Lung (tissue), 12 donors: ENCODE results near the gene MCOLN3. TPM values are rescaled to one million over a fixed set of nuclear protein-coding genes. Genes with fewer than 3 reads are reported as not detected.
A peak's percentile ranks its signal among the peaks of the same experiment; 100 is the strongest.

Experiments
- ATAC-seq: fragments of 200-7000 bp; cut with Tn5 transposase; one replicate; pipeline ENCODE4 v1.9.1; 2020; ENCODE audit warnings: moderate number of reproducible peaks; ENCODE audit not compliant: insufficient read depth, low FRiP score
- DNase-seq, 3 donors: peaks; one replicate each; pipeline ENCODE4 v3.0.0-alpha.2; 2013 to 2017
- H3K27ac ChIP-seq, 2 donors: one replicate each; pipeline ENCODE4 v1.5.1; 2013; ENCODE audit warnings: mild to moderate bottlenecking in 2 of 2, moderate library complexity in 2 of 2, control low read depth in 1 of 2, inconsistent platforms in 1 of 2, low read depth in 1 of 2, low read length in 1 of 2
- H3K27me3 ChIP-seq, 3 donors: one replicate each; pipeline ENCODE4 v1.5.1; 2013; ENCODE audit warnings: low read length in 2 of 3; ENCODE audit not compliant: control insufficient read depth in 3 of 3, insufficient read depth in 3 of 3
- H3K36me3 ChIP-seq, 4 donors: one replicate each; pipeline ENCODE4 v1.5.1; 2013; ENCODE audit warnings: low read length in 4 of 4, mild to moderate bottlenecking in 1 of 4, moderate library complexity in 1 of 4; ENCODE audit not compliant: control insufficient read depth in 4 of 4, insufficient read depth in 4 of 4
- H3K4me1 ChIP-seq, 5 donors: one replicate each; pipeline ENCODE4 v1.5.1; 2013; ENCODE audit warnings: low read length in 5 of 5, mild to moderate bottlenecking in 2 of 5, moderate library complexity in 1 of 5; ENCODE audit not compliant: control insufficient read depth in 5 of 5, insufficient read depth in 5 of 5
- H3K4me3 ChIP-seq: one replicate; pipeline ENCODE4 v1.5.1; 2013; ENCODE audit warnings: mild to moderate bottlenecking, control low read depth, moderate library complexity
- H3K9ac ChIP-seq, 2 donors: one replicate each; pipeline ENCODE4 v1.5.1; 2013; ENCODE audit warnings: low read length in 2 of 2, control low read depth in 1 of 2; ENCODE audit not compliant: insufficient read depth in 1 of 2
- H3K9me3 ChIP-seq, 4 donors: one replicate each; pipeline ENCODE4 v1.5.1; 2013; ENCODE audit warnings: low read length in 3 of 4, mild to moderate bottlenecking in 1 of 4, moderate library complexity in 1 of 4; ENCODE audit not compliant: control insufficient read depth in 4 of 4, insufficient read depth in 3 of 4
- WGBS, 2 donors: extraction: QIAGEN DNeasy Blood & Tissue Kit; methylation state at CpG; one replicate each; pipeline ENCODE4 v1.1.7; 2013; 5-methylcytosine and 5-hydroxymethylcytosine counted together
- polyA plus RNA-seq, 2 donors: library from polyadenylated mRNA; stranded (reverse); fragments of 200-250 nt; gene quantifications; one replicate each; pipeline ENCODE4 v1.2.1, GENCODE V29; 2013
- total RNA-seq, 2 donors: library from RNA; depleted of rRNA in 1 of 2; stranded (reverse); fragments of >200 nt in 1 of 2; gene quantifications; one replicate each; pipeline ENCODE4 v1.2.1, GENCODE V29; 2014 to 2021
- TF ChIP-seq, protein P1 (sequence below): IDR thresholded peaks from 2 replicates; pipeline ENCODE4 v1.5.1; 2012; ENCODE audit warnings: mild to moderate bottlenecking; ENCODE audit errors: control extremely low read depth, extremely low read depth
- donor health status: control.
- donor health status: control.
- donor health status: Bipolar disorder and iron deficiency.
- donor health status: healthy.
- donor health status: DM: yes; HTN: yes; CAD: no.

The MCOLN3 gene
- total and polyA plus RNA-seq, 4 donors = 0.68 to 4.5 (median 2.5) TPM

DNA sequence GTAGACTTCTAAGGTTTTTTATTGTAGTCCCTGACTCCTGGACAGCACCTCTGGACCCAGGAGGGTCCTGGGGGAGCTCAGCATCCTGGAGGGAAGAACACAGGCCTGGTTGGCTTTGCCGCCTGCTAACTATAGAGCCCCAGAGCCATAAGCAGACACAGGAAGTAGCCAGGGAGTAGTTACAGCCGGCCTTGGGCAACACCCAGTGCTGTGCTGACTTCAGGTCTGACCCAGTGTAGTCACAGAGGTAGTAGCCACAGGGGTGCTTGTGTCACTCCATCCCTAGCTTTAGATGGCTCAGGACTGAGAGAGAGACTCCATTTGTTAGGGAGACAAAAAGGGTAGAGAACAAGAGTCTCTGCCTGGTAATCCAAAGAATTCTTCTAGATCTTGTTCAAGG is 73.3 kb downstream of the MCOLN3 start:
- TF ChIP-seq, protein P1, sequence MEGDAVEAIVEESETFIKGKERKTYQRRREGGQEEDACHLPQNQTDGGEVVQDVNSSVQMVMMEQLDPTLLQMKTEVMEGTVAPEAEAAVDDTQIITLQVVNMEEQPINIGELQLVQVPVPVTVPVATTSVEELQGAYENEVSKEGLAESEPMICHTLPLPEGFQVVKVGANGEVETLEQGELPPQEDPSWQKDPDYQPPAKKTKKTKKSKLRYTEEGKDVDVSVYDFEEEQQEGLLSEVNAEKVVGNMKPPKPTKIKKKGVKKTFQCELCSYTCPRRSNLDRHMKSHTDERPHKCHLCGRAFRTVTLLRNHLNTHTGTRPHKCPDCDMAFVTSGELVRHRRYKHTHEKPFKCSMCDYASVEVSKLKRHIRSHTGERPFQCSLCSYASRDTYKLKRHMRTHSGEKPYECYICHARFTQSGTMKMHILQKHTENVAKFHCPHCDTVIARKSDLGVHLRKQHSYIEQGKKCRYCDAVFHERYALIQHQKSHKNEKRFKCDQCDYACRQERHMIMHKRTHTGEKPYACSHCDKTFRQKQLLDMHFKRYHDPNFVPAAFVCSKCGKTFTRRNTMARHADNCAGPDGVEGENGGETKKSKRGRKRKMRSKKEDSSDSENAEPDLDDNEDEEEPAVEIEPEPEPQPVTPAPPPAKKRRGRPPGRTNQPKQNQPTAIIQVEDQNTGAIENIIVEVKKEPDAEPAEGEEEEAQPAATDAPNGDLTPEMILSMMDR = no peak
- H3K9ac ChIP-seq = no peak overlapping the region
- no peaks in the 10 kb centered on the region for H3K4me1 ChIP-seq
- no peak overlapping the region for H3K4me3 ChIP-seq
- no peaks in the 10 kb centered on the region for H3K36me3 ChIP-seq
- DNase-seq (no peak), ATAC-seq (no peak)
- WGBS, 2 donors = 54 to 56% methylated on average over 2 of the region's 2 CpGs
- H3K9me3 ChIP-seq = no peaks in the 10 kb centered on the region
- no peaks in the 10 kb centered on the region for H3K27me3 ChIP-seq
- no peak overlapping the region for H3K27ac ChIP-seq

GRCh38 chr1:84973498-84974334 is 74.6 kb downstream of the MCOLN3 start:
- ATAC-seq = no peak
- WGBS, 2 donors = 70 to 81% methylated on average over 7 of the region's 7 CpGs

GRCh38 chr1:84972377-84972987 is 75.8 kb downstream of the MCOLN3 start:
- TF ChIP-seq, protein P1 = no peak
- Histone ChIP-seq H3K9me3 (no peaks in the 10 kb centered on the region), H3K27ac (no peak overlapping the region), H3K36me3 (peaks cover 0 to 3% (median 0%) of the 10 kb centered on the region in 4 donors), H3K4me1 (no peaks in the 10 kb centered on the region), H3K4me3 (no peak overlapping the region), H3K27me3 (no peaks in the 10 kb centered on the region), H3K9ac (no peak overlapping the region)
- no peak for DNase-seq
- no peak for ATAC-seq
- 61 to 74% methylated on average over 1 of the region's 1 CpG for WGBS, 2 donors

More at GRCh38 chr1:84973498-84974334, 74.6 kb downstream of the MCOLN3 start:
- H3K9me3 ChIP-seq = no peaks in the 10 kb centered on the region
- TF ChIP-seq, protein P1 = no peak
- no peak overlapping the region for H3K4me3 ChIP-seq
- H3K27ac ChIP-seq = no peak overlapping the region
- H3K36me3 ChIP-seq = peaks cover 0 to 3% (median 0%) of the 10 kb centered on the region in 4 donors
- peak in 2 of 3 donors; percentile 24 to 50 for DNase-seq
- no peaks in the 10 kb centered on the region for H3K27me3 ChIP-seq
- H3K9ac ChIP-seq = no peak overlapping the region
- H3K4me1 ChIP-seq = no peaks in the 10 kb centered on the region
